Activated B cell treated with CpG ODN at 0.5 μM for 24 hours (primary cell): ENCODE results near the gene SLC39A1. TPM values are rescaled to one million over a fixed set of nuclear protein-coding genes. Genes with fewer than 3 reads are reported as not detected.

Experiments
- ATAC-seq: fragments of 200-7000 bp; cut with Tn5 transposase; one replicate; pipeline ENCODE4 v1.10.0; 2021; ENCODE audit warnings: low read depth, mild to moderate bottlenecking, moderate library complexity
- CTCF ChIA-PET: fragments of 350-600 bp; sonication (Branson Sonifier 250); formaldehyde crosslinking; loops from one replicate; lab custom pipeline; 2021; ENCODE audit warnings: antibody characterized with exemption; lab: Charles Lee
- POLR2A ChIA-PET: fragments of 350-600 bp; sonication (Branson Sonifier 250); formaldehyde crosslinking; loops from one replicate; lab custom pipeline; 2021; ENCODE audit warnings: antibody characterized with exemption; lab: Charles Lee
- DNase-seq: peaks from one replicate; pipeline ENCODE4 v3.0.0; 2022
- H3K27ac Mint-ChIP-seq: one replicate; pipeline ENCODE4 v1.8.0; 2020; ENCODE audit warnings: mixed read lengths
- H3K27me3 Mint-ChIP-seq: one replicate; pipeline ENCODE4 v1.8.0; 2021; ENCODE audit warnings: mixed read lengths
- H3K36me3 Mint-ChIP-seq: one replicate; pipeline ENCODE4 v1.8.0; 2021; ENCODE audit warnings: low read depth, mixed read lengths
- H3K4me1 Mint-ChIP-seq: one replicate; pipeline ENCODE4 v1.8.0; 2021; ENCODE audit warnings: mixed read lengths
- H3K4me3 Mint-ChIP-seq: one replicate; pipeline ENCODE4 v1.8.0; 2020; ENCODE audit warnings: mild to moderate bottlenecking, mixed read lengths
- H3K9me3 Mint-ChIP-seq: one replicate; pipeline ENCODE4 v1.8.0; 2020; ENCODE audit warnings: mixed read lengths
- CTCF ChIP-seq: fragments of 200-600 bp; IDR thresholded peaks from one replicate; pipeline ENCODE4 v1.8.0; 2022; ENCODE audit warnings: antibody characterized with exemption, mild to moderate bottlenecking
- intact Hi-C: fragments of 100-400 bp; cut with micrococcal nuclease; formaldehyde crosslinking; loops from one replicate; pipeline ENCODE4 v1.15.1; 2024
- total RNA-seq: library from RNA; stranded (reverse); gene quantifications from 2 replicates; pipeline ENCODE4 v1.2.3, GENCODE V29; 2022

The SLC39A1 gene
- total RNA-seq, 1 donor from 2014 or later: 56.3 TPM

GRCh38 chr1:153967107-153967999, 4.0 kb upstream of the SLC39A1 start, which contains the start of gene CREB3L4:
TSS of gene CREB3L4 (plus strand) at chr1:153967902. CDS start at chr1:153968526, 624 bp downstream.
- DNase-seq (peak; percentile 72), ATAC-seq (peak; percentile 85)
- Mint-ChIP-seq H3K36me3 (peaks cover 25% of the 10 kb centered on the region), H3K9me3 (no peaks in the 10 kb centered on the region), H3K4me3 (peak within 1 kb of the TSS; percentile 96), H3K27me3 (no peaks in the 10 kb centered on the region), H3K27ac (peak within 1 kb of the TSS; percentile 97), H3K4me1 (peaks cover 62% of the 10 kb centered on the region)
- POLR2A ChIA-PET: interaction anchor here (0.5 to 8.2 kb wide), 26 partner anchors 10 to 1507 kb away, joined by 3 to 230 read pairs (median 7); partner anchors contain the start of genes CHTOP, CRTC2, DENND4B and GATAD2B
- CTCF ChIA-PET: interaction anchor here (0.6 to 4.1 kb wide), 11 partner anchors 9 to 290 kb away, joined by 3 to 28 read pairs (median 6); partner anchors contain the start of genes CRTC2, DENND4B, JTB and RAB13
- intact Hi-C loops: loop anchor here (1.0 kb wide), 5 partner anchors 9 to 44 kb away; partner anchors contain the start of genes CRTC2, DENND4B and JTB
- TF ChIP-seq CTCF: no peak

DNA sequence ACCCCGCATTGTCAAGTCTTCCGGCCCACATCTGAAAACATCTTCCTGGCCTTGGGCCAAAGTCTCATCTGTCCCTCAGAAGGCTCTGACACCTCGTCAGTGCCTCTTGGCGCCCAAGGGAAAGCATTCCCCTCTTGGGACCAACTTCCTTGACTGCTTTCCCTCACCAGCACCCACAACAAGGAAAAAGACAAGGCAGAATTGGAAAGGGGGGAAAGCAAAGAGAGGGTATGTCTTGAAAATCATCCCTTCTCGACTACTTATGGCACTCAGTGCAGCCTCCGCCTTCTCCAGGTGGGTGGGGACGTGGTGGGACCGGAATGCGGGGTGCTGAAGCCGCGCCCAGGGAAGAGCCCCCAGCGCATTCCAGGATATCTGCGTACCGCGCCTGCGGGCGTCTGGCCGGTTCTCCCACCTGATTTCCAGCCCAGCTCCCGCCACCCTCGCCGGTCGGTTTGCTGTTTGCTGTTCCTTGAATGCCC, 554 bp upstream of the SLC39A1 start:
- DNase-seq (no peak), ATAC-seq (no peak)
- peak overlapping the region; percentile 90 for H3K27ac Mint-ChIP-seq
- H3K36me3 Mint-ChIP-seq: peaks cover 56% of the 10 kb centered on the region
- no peaks in the 10 kb centered on the region for H3K9me3 Mint-ChIP-seq
- intact Hi-C loops: loop anchor here (1.0 kb wide), 3 partner anchors 18 to 41 kb away; partner anchors contain the start of genes DENND4B and RAB13
- H3K4me1 Mint-ChIP-seq: peaks cover 81% of the 10 kb centered on the region
- H3K4me3 Mint-ChIP-seq: peak overlapping the region; percentile 89
- POLR2A ChIA-PET: interaction anchor here (0.7 to 8.2 kb wide), 13 partner anchors 10 to 330 kb away, joined by 3 to 230 read pairs (median 7); partner anchors contain the start of genes DENND4B, GATAD2B, JTB and RAB13
- CTCF ChIA-PET: interaction anchor here (0.7 to 3.4 kb wide), 3 partner anchors 15 to 22 kb away, joined by 3 to 13 read pairs (median 12); partner anchors contain the start of genes DENND4B and RAB13
- TF ChIP-seq CTCF: no peak
- no peaks in the 10 kb centered on the region for H3K27me3 Mint-ChIP-seq

- H3K4me1 Mint-ChIP-seq: peaks cover 72% of the 10 kb centered on the region
- no peak for DNase-seq
- CTCF ChIA-PET: interaction anchor here (0.7 to 3.4 kb wide), 3 partner anchors 10 to 24 kb away, joined by 3 to 13 read pairs (median 12); partner anchors contain the start of genes DENND4B and RAB13
- H3K36me3 Mint-ChIP-seq: peaks cover 65% of the 10 kb centered on the region
- H3K27me3 Mint-ChIP-seq: no peaks in the 10 kb centered on the region
- no peak for TF ChIP-seq CTCF
- H3K9me3 Mint-ChIP-seq: no peaks in the 10 kb centered on the region
- peak overlapping the region; percentile 90 for H3K27ac Mint-ChIP-seq
- ATAC-seq: no peak
- H3K4me3 Mint-ChIP-seq: peak overlapping the region; percentile 89
- POLR2A ChIA-PET: interaction anchor here (0.6 to 8.2 kb wide), 17 partner anchors 8 to 423 kb away, joined by 3 to 230 read pairs (median 6); partner anchors contain the start of genes DENND4B, GATAD2B, INTS3 and JTB
- intact Hi-C loops: loop anchor here (1.0 kb wide), 3 partner anchors 16 to 39 kb away; partner anchors contain the start of genes DENND4B and RAB13
Observed at GRCh38 chr1:153962088-153963029, 978 bp downstream of the SLC39A1 start.

DNA sequence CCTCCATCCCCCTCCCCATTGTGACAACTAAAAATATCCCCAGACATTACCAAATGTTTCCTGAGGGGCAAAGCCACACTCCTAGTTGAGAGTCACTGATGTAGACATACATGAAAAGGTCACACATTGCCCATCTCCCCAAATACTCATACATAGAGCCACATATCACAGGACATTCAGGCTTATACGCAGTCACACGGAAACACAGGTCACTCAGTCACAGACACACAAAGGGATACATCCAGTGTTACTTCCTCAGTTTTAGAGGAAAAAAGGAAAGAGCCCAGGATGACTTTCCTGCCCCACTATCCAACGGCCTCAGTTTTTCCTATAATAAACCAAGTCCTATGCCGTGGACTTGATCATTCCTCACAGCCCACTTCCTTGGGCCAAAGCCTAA, 1.9 kb downstream of the SLC39A1 start:
- intact Hi-C loops: no loop called here
- H3K4me3 Mint-ChIP-seq: peak overlapping the region; percentile 89
- ATAC-seq (no peak), DNase-seq (no peak)
- peaks cover 74% of the 10 kb centered on the region for H3K4me1 Mint-ChIP-seq
- CTCF ChIA-PET: no interaction called here
- POLR2A ChIA-PET: interaction anchor here (0.6 to 8.3 kb wide), 4 partner anchors 15 to 121 kb away, joined by 7 to 234 read pairs (median 166); partner anchors contain the start of genes DENND4B and JTB
- H3K27ac Mint-ChIP-seq: peak overlapping the region; percentile 30
- H3K27me3 Mint-ChIP-seq: no peaks in the 10 kb centered on the region
- H3K9me3 Mint-ChIP-seq: no peaks in the 10 kb centered on the region
- TF ChIP-seq CTCF: no peak
- H3K36me3 Mint-ChIP-seq: peaks cover 65% of the 10 kb centered on the region
